ENCODE data around the gene VPS26C.

The VPS26C gene

DNA sequence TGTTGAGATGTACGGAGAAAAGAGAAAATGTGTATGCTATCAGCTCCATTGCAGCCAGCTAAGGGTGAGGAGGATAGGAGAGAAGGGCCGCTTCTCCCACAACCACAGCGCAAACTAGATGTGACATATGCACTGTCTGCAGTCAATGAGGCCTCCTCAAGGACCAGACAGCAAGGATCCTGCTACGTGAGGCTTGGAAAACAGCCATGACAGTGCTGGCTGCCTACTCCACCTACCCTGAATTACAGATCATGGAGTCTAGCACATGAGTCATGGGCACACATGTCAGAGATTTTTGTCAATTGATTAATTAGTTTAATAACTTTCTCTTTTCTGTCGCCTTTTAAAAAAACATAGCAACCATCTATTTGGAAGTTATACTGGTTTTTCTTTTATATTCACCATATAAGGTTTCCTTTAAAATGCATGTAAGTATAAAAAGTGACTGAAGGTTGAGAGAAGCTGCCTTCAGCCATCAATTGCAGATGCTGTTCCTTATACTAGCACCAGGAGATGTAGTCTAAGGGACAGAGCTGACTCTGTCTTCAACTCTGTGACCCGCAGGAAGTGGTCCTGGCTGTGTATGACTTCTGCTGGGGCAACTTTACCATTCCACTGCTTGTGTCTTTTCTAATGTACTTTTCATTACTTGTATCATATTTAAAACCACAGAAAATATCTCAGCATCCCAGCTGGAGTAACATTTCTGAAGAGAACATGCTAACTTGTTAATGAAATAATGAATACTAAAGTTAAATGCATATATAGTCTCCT lies 3.1 kb downstream of the VPS26C start:
- DNase-seq, result no peak

GRCh38 chr21:37259426-37259825 lies 7.7 kb downstream of the VPS26C start:
- no peak for DNase-seq

DNA sequence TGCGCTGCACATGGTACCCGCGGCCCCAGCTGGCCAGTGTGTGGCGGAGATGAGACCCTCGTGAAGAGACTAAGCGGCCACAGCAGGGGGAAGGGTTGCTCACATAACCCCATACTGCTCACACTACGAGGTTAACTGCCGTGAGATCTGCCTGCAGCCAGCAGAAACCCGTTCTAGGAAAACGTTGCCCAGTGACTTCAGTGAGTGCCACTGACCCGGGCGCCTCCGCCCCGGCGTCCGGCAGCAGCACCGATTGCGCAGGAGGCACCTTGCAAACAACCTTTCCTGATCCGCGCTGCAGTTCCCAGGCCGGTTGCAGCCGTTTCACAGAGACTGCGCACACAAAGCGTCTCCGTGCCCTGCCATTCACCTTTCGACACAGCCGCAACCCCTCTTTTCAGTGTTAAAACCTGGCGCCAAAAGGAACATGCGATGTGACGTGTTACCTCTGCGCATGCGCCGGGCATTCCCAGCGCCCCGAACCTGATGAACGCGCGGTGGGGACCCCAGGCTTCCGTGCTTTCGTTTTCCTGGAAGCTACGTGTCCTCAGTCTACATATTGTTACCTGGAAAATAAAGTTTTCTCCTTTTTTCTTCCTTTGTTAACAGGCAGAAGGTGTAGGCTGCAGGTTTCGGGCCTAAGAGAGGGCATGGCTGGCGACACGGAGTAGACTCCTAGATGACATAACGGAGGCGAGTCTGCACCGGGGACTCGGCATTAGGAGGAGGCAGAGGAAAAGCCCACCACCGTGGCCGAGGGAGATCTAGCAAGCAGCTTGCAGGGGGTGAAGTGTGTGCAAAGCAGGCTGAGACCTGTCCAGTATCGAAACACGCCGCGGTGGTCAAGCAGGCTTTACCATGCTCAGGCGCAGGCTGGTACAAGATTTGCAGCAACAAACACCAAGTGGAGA lies 8.9 kb downstream of the VPS26C start:
- DNase-seq, result peak; percentile 92

GRCh38 chr21:37257511-37257966 lies 9.6 kb downstream of the VPS26C start:
- DNase-seq, result no peak

GRCh38 chr21:37253991-37254390 lies 13.1 kb downstream of the VPS26C start:
- DNase-seq, result no peak

DNA sequence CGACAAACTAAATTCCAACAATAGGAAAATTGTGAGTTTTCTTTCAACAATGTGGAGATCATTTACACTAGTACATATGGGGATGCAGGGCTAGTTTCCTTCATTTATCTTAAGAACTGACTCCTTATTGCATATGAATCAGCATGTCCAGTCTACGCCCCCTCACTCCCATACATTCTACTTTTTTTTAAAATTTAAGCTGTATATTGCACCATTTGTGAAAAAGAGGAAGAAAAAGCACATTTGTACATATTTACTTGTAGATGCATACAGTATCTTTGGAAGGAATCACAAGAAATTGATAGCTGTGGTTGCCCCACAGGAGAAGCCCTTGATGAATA lies 15.9 kb downstream of the VPS26C start:
- DNase-seq, result no peak

DNA sequence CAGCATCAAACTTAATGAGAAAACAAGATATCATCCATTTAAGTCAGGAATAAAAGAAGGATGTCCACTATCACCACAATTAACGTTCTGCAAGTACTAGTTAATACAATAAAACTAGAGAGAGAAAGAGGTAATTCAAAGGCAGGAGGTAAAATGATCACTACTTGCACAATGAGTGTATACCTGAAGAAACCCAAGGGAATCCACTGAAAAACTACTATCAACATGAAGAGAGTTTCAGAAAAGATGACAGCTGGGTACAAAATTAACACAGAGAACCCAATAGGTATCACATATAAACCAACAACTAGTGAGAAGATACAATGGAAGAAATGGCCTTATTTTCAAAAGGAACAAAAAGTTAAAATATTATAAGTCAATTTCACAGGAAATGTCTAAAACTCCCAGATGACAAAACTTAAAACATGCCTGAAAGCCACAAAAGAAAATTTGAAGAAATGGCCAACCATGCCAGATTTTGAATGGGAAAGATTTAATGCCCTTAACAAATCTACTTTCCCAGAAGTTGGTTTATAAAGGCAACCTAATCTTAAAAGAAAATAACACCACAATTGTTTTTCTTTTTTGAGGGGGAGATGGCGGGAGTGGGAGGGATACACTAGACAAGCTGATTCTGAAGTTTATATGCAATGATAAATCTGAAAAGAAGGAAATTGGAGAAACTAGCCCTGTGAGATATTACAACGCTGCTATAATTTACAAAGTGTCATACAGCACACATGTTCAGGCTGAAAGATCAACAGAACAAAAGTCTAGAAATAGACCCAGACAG lies 17.8 kb downstream of the VPS26C start:
- no peak for DNase-seq

DNA sequence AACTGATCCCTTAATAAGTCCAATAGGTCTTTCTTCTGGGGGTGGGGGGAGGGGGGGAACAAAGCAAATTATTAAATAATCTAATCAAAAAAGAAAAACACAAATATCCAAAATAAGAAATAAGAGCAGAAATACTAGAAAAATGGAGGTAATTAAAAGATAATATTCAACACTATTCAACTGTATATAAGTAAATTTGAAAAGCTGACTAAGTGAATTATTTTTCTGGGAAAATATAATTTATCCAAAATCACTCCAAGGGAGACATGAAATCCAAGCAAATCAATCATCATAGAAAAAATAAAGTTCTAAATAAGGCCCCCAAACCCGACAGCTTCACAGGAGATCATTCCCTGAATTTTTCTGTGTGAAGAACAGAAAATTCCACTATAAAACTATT lies 18.8 kb downstream of the VPS26C start:
- DNase-seq, result no peak

GRCh38 chr21:37245151-37245550 lies 22.0 kb downstream of the VPS26C start:
- DNase-seq, result no peak

DNA sequence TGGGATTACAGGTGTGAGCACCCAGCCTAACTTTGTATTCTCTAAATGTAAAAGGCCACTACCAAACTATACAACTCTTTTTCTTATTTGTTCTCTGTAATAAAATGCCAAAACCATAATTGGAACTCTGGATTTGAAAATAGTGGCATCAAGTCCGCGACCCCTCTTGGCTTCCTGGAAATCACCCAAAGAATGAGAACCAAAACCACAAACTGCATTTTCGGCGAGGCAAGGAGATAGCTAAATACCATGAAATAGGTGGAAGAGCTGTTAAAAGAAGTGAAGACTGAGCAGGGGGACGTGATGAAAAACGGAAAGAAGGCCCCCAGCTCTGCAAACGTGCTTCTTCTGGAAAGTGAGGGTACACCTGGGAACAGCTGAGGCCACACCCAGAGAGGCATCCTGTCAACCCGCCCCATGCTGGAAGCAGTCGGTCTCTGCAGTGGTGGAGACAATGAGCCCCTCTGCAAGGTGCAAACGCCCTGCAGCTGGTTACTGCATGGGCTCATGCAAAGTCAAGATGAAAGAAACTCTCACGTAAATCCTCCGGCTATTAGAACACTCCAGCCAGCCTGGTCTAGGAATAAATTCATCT lies 22.5 kb downstream of the VPS26C start:
- no peak for DNase-seq

DNA sequence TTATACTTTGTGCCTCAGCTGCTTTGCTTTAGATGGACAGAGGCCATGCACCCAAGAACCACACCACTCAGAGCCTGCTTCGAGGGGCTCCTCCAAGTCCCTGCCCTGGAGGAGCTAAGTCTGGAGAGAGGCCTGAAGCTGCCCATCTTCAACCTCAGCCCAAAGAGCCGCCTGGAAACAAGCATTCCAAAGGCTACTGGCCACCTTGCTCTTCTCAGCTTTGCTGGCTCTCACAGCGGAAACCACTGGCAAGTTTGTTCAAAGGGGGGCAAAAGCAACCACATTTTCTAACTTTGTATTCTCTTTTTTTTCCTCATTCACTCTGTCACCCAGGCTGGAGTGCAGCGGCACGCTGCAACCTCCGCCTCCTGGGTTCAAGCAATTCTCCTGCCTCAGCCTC lies 23.2 kb downstream of the VPS26C start:
- no peak for DNase-seq

- DNase-seq, result no peak
Observed at GRCh38 chr21:37241426-37241825, 25.7 kb downstream of the VPS26C start.

- no peak for DNase-seq
Observed at GRCh38 chr21:37240978-37241377, 26.2 kb downstream of the VPS26C start.

DNA sequence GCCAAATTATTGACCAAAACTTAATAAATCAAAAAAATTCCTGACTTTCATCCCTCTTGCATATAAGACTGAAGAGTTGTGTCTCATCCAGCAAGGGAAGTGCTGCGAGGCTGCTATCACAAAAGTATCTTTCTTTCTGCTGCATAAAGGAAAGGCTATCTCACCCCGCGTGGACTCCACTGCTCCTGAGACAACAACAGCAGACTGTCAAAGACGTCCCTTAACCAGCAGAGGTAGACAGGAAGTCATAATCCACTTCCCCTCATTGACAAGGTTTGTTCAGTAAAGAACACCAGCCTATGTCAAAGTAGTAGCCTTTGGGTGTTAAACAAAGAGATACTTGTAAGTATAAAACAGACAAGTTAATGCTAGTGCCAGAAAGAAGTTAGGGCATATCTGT lies 29.4 kb downstream of the VPS26C start:
- peak; percentile 26 for DNase-seq

DNA sequence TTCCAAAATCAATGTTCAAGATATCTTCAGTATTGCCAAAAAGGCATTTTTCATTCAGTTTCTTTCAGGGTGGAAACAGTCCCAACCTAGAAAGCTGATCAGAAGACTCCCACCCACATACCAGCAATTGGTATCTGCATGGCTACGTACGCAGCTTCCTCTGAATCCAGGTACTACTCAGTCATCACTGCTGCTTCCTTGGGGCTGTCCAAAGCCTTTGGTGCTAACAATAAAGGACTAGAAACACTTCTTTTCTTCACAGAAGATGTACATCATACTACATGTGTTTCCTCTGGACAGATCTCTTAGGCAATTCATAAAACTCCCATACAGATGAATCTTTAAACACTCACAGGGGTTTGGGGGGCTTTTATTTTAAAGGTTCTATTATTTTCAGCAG lies 29.8 kb downstream of the VPS26C start:
- no peak for DNase-seq

DNA sequence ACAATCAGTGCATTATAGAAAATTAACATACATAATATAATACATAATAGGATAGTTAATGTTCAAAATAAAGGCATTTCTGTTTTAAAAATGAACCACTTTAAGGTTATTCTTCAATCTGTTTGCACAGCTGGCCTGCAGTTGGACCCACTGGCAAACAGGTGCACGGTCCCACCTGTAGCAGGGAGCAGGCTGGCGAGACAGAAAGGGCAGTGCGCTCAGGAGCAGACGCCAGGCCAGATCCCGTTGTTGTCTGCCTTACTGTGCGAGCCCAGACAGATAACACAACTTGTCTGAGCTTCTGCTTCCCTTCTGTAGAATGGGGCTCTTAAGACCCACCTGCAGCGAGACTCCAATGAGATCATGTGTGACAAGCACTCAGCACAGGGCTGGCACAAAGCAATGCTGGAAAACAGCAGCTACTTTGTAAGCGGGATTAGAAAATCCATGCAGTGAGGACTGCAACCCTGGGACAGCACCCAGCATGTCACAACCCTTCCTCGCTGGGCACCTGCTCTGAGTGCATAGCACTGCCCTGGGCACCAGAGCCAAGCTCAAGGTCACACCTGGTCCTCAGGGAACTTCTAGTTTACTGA lies 33.5 kb downstream of the VPS26C start:
- DNase-seq, result peak; percentile 51

DNA sequence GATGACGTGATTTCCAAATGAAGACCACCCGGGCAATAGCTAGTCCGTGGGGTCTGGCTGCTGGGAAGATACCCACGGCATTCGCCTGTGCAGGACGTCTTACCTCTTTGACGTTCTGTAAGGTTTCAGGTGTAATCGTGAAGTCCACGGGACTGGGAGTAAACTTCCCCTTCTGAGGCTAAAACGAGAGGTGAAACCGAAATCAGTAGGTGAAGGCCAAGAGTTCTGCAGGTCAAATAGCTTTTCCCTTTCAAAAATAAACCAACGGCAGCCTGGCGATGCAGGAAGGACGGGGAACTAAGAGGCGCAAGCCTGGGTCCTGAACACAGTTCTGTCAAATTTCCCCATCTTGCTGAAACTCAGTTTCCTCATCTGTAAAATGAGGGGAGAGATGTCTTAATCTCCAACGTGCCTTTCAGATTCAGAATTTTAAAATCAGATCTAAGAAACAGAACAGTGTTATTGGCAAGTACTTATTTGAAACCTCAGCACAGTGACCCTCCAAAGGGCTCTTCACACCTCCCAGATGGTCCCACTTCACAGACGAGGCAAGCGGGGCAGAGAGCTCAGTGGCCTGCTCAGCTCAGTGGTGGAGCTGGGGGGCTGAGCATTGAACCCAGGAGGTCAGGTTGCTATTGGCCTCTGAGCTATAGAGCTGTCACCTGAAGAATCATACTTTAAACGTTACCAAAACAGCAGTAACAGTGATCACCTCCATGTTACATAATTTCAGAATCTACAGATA lies 34.7 kb downstream of the VPS26C start:
- DNase-seq, result peak; percentile 47

- peak; percentile 40 for DNase-seq
Observed at GRCh38 chr21:37231671-37232070, 35.5 kb downstream of the VPS26C start.

DNA sequence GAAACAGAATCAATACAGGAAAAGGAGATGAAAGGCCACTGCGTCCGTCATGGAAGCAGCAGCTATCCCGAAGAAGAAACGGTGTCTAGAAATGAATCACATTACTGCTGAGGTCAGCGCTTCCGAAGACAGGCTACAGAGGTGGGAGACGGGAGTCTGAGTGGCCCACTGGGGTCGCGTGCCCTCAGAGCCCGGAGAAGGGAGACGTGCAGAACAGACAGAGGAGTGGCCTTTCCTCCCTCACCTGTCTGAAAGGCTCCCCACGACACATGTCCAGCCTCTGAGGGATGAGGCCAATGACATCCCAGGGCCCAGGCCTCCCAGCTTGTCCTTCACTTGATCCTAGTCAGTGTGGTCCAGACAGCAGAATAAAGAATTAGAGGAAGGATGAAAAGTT lies 35.9 kb downstream of the VPS26C start:
- DNase-seq, result peak; percentile 38

DNA sequence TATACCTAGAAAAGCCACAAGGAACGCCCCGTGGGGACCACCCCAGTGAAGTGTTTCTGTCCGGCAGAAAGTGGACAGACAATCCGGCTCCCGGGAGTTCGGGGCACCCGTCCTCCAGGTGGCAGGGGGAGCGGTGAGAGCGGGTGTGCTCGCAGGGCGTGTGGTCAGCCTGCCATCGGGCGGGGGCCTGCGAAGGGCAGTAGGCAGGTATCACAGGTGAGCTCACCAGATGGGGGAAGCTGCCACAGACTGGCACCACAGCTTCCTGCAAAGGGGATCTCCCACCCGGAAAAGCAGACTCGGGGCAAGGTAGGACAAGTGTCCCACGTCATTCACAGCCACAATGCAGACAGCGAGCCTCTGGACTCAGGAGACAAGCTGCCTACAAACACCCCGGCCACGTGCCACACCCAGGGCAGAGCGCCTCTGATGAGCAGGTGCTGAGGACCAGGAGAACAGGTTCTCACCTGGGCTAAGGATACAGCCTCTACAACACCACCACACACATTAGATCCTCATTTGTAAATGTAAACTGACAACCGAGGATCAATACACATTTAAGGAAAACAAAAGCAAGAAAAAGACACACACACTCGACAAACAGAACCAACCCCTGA lies 36.4 kb downstream of the VPS26C start:
- peak; percentile 47 for DNase-seq

DNA sequence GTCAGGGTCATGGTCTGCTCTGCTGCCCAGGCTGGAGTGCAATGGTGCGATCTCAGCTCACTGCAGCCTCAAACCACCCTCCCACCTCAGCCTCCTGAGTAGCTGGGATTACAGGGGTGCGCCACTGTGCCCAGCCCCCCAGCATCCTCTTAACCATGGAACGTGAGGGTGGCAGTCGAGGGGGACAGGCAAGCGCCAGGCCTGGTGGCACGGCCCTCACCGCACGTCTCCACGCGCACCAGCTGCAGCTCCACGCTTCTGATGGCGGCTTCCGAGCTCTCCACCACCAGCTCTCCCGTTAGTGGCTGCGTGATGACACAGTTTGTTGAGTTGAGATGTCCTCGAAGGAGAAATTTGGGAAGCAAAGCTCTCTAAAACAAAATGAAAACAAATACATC lies 39.1 kb downstream of the VPS26C start:
- peak; percentile 37 for DNase-seq
